VCaP (cell line): ENCODE measurements around the gene VCL.
A peak's percentile ranks its signal among the peaks of the same experiment; 100 is the strongest.
"Not testable (repeated sequence)": the region's sequence is repeated elsewhere in the genome, so short reads cannot be mapped to it uniquely, and the experiment has no call there.

Source experiments
- H3K27ac ChIP-seq: fragments of 450-650 bp; 2 replicates; pipeline ENCODE4 v1.5.1; 2017
- TF ChIP-seq, protein P1 (sequence below): fragments of 450-650 bp; conservative IDR thresholded peaks from 2 replicates; pipeline ENCODE4 v1.5.1; 2017; ENCODE audit warnings: mild to moderate bottlenecking, moderate library complexity

The VCL gene

DNA sequence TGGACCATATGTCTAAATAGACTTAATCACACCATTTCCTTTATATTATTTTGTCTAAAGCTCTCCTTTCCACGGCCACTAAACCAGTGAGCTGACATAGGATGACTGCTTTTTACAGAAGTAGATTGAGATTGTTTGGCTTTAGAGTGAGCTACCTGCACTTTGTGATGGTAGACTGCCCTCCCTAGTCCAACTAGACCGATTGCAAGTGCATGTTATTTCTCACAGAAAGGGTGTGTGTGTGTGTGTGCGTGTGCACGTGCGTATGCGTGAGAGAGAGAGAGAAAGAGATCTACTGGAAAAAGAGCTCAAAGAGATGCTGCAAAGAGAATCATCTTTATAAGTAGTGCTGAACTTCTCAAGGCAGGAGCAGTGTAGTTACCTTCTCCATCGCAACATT lies 60.7 kb downstream of the VCL start:
- H3K27ac ChIP-seq = peak overlapping the region; percentile 77
- TF ChIP-seq, protein P1, sequence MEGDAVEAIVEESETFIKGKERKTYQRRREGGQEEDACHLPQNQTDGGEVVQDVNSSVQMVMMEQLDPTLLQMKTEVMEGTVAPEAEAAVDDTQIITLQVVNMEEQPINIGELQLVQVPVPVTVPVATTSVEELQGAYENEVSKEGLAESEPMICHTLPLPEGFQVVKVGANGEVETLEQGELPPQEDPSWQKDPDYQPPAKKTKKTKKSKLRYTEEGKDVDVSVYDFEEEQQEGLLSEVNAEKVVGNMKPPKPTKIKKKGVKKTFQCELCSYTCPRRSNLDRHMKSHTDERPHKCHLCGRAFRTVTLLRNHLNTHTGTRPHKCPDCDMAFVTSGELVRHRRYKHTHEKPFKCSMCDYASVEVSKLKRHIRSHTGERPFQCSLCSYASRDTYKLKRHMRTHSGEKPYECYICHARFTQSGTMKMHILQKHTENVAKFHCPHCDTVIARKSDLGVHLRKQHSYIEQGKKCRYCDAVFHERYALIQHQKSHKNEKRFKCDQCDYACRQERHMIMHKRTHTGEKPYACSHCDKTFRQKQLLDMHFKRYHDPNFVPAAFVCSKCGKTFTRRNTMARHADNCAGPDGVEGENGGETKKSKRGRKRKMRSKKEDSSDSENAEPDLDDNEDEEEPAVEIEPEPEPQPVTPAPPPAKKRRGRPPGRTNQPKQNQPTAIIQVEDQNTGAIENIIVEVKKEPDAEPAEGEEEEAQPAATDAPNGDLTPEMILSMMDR = peak; percentile 60

DNA sequence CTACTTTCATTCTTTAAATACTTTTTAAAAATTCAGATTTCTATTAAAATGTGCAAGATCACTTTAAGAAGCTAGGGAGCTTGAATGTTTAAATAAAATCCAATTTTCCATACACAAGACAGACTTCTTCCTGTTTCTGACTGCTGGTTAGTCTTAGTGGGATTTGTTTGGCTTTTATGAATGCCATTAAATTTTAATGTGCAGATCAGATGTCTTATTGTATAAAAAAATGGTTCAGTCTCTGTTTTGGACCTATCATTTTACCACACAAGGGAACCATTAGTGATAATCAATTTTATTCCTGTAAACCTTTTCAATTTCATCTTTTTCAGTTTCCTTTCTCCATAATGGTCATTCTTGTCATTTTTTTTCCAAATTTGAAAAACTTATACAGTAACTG lies 63.2 kb downstream of the VCL start:
- TF ChIP-seq, protein P1 = no peak
- no peak overlapping the region for H3K27ac ChIP-seq

DNA sequence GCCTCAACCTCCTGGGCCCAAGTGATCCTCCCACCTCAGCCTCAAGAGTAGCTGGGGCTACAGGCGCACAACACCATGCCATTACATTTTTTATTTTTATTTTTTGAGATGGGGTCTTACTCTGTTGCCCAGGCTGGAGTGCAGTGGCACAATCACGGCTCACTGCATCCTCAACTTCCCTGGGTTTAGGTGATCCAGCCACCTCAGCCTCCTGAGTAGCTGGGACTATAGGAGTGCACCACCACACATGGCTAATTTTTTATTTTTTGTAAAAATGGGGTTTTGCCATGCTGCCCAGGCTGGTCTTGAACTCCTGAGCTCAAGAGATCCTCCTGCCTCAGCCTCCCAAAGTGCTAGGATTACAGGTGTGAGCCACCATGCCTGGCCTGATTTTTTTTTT lies 64.1 kb downstream of the VCL start:
- not testable (repeated sequence) for H3K27ac ChIP-seq

DNA sequence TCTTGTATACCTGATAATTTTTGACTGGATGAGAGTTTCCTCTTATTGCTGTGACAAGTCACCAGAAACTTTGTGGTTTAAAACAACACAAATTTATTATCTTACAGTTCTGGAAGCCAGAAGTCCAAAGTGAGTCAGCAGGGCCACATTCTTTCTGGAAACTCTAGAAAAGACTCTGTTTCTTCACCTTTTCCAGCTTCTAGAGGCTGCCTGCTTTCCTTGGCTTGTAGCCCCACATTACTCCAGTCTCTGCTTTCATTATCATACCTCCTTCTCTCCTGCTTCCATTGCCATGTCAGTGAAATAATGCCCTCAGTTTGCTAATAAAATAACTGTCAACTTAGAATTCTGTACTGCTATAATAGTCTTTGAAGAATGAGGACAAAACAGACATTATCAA lies 65.3 kb downstream of the VCL start:
- H3K27ac ChIP-seq = no peak overlapping the region

DNA sequence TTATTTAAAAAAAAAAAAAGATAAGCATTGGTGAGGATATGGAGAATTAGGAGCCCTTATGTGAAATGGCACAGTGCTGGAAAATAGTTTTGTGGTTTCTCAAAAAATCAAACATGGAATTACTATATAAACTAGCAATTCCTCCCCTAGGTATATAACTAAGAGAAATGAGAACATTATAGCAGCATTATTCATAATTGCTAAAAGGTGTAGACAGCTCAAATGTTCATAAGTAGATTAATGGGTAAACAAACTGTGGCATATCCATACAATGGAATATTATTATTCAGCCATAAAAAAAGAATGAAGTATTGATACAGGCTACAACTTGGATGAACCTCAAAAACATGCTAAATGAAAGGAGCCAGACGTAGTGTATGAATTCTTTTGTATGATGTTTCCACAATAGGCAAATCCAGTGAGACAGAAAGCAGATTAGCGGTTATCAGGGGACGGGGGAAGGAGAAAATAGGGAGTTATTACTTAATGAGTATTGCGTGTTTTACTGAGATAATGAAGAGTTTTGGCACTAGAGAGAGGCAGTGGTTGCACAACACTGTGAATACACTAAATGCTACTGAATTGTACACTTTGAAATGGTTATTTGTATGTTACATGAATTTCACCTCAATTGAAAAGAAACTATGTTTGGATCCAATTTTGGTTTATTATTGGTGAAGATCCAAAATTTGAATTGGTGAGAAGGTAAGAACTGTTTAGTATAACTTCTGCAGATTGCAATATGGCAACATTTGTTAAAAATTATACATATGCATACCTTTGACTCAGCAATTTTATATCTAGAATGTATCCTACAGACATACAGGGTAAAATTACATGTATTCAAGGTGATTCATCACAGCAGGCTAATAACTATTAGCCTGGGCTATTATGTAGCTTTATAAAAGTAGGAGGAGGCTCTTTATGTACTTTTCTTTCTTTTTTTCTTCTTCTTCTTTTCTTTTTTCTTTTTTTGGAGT lies 69.7 kb downstream of the VCL start:
- TF ChIP-seq, protein P1 = no peak
- H3K27ac ChIP-seq = no peak overlapping the region

More for the DNA sequence above, 65.3 kb downstream of the VCL start:
- TF ChIP-seq, protein P1 = no peak

DNA sequence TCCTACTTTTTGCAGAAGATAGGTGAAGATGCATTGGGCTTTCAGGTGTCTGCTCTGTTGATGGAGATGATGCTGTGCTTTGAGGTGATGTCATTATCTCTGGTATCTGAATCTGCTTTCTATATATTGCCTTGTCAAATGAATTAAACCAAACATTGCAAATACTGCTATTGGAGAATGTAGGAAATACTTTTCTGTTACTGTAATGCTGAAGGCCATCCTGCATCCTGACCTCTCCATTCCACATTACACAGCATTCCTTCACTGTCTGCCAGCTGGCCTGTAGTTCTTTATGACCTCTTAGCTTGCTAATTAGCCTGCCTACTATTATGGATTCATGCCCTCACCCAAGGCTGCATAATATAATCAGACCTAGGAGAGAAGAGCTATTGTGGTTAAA lies 73.2 kb downstream of the VCL start:
- H3K27ac ChIP-seq = no peak overlapping the region
- TF ChIP-seq, protein P1 = no peak

DNA sequence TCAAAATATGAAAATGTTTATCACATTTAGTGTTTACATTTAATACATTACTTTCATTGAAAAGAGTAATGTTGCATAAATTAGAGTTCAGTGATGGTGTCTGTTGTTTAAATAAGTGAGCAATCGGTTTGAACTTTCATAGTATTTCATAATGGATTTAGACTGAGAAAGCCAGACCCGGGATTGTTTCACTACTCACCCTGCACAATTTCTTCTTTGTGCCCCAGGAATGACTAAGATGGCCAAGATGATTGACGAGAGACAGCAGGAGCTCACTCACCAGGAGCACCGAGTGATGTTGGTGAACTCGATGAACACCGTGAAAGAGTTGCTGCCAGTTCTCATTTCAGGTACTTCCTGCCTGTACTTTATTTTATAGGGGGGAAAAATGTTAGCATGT lies 74.6 kb downstream of the VCL start:
- TF ChIP-seq, protein P1 = no peak
- no peak overlapping the region for H3K27ac ChIP-seq

DNA sequence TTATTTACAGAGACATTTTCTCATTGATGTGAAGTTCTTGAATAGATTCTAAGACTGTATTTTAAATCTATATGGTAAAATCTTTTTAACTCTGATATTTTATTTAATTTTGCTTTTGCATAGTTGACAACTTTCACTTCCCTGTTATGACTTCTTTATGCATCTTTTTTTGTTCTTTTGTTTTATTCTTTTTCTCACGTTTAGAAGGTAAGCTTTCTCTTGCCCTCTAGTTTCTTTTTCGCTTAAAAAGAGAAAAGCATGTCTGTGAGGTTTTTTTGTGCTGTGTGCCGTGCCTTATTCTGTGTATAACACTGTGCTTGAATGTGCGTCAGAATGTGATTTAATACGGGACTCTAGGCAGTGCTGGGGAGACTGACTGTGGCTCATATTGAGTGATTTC lies 78.0 kb downstream of the VCL start:
- no peak overlapping the region for H3K27ac ChIP-seq
- TF ChIP-seq, protein P1 = no peak
